GM19043 (cell line): ENCODE measurements around the gene VENTX.

Experiments
- ATAC-seq: cut with Tn5 transposase; IDR thresholded peaks from one replicate; pipeline ENCODE4 v1.9.1; 2021; ENCODE audit warnings: low read depth; ENCODE audit not compliant: unreplicated experiment

The VENTX gene

GRCh38 chr10:133237588-133238465 is at the start of gene VENTX:
Gene VENTX, plus strand, starts transcription at chr10:133237855. Its CDS starts 60 bp downstream, at chr10:133237915.
- no peak for ATAC-seq

- no peak for ATAC-seq
These were observed 49.6 kb upstream of the VENTX start for GRCh38 chr10:133187906-133188681.

GRCh38 chr10:133189256-133189655 is 48.4 kb upstream of the VENTX start:
- no peak for ATAC-seq

GRCh38 chr10:133189726-133190125 is 47.9 kb upstream of the VENTX start:
- ATAC-seq: no peak

- no peak for ATAC-seq
These were observed 47.4 kb upstream of the VENTX start for GRCh38 chr10:133190225-133190624.

GRCh38 chr10:133191651-133192050 is 46.0 kb upstream of the VENTX start:
- ATAC-seq: no peak

- no peak for ATAC-seq
These were observed 43.5 kb upstream of the VENTX start for GRCh38 chr10:133194151-133194550.

- no peak for ATAC-seq
These were observed 42.6 kb upstream of the VENTX start for GRCh38 chr10:133195096-133195495.

GRCh38 chr10:133195611-133196010 is 42.0 kb upstream of the VENTX start:
- ATAC-seq: no peak

GRCh38 chr10:133196221-133196915 is 41.3 kb upstream of the VENTX start:
- no peak for ATAC-seq

- ATAC-seq: no peak
These were observed 40.5 kb upstream of the VENTX start for GRCh38 chr10:133196936-133197758.

- ATAC-seq: no peak
These were observed 39.9 kb upstream of the VENTX start for GRCh38 chr10:133197786-133198185.

GRCh38 chr10:133198206-133198605 is 39.4 kb upstream of the VENTX start:
- ATAC-seq: no peak

GRCh38 chr10:133198621-133199487 is 38.8 kb upstream of the VENTX start:
- no peak for ATAC-seq

GRCh38 chr10:133199488-133199885 is 38.2 kb upstream of the VENTX start:
- no peak for ATAC-seq

- no peak for ATAC-seq
These were observed 37.6 kb upstream of the VENTX start for GRCh38 chr10:133199992-133200611.

- ATAC-seq: no peak
These were observed 37.0 kb upstream of the VENTX start for GRCh38 chr10:133200621-133201031.

- ATAC-seq: no peak
These were observed 36.3 kb upstream of the VENTX start for GRCh38 chr10:133201151-133201947.
